Calu3 (cell line): ENCODE results near the gene MEMO1. TPM values are rescaled to one million over a fixed set of nuclear protein-coding genes. Genes with fewer than 3 reads are reported as not detected.
A peak's percentile ranks its signal among the peaks of the same experiment; 100 is the strongest.
"Not testable (repeated sequence)": the region's sequence is repeated elsewhere in the genome, so short reads cannot be mapped to it uniquely, and the experiment has no call there.

Experiments used
- Bru-seq: library from RNA; stranded (reverse); fragments of 400-500 nt; gene quantifications from one replicate; lab custom pipeline; 2021; lab: Mats Ljungman, UMichigan
- BruChase-seq, 2 experiments: library from RNA; stranded (reverse); fragments of 400-500 nt; gene quantifications; one replicate each; lab custom pipeline; 2021; lab: Mats Ljungman, UMichigan
- BruUV-seq: library from RNA; stranded (reverse); fragments of 400-500 nt; replicated peaks from 2 replicates; lab custom pipeline; 2021; lab: Mats Ljungman, UMichigan
- CTCF ChIA-PET: fragments of 300-600 bp; sonication (Branson Sonifier 250); formaldehyde crosslinking; loops from one replicate; lab custom pipeline; 2022; ENCODE audit warnings: antibody characterized with exemption; lab: Charles Lee
- DNase-seq: peaks from one replicate; pipeline ENCODE4 v3.0.0; 2022
- H3K27ac Mint-ChIP-seq: one replicate; pipeline ENCODE4 v1.8.0; 2022; ENCODE audit warnings: mixed read lengths; ENCODE audit not compliant: unreplicated experiment
- H3K27me3 Mint-ChIP-seq: one replicate; pipeline ENCODE4 v1.8.0; 2022; ENCODE audit warnings: mixed read lengths; ENCODE audit not compliant: unreplicated experiment
- H3K36me3 Mint-ChIP-seq: one replicate; pipeline ENCODE4 v1.8.0; 2022; ENCODE audit warnings: mild to moderate bottlenecking, moderate library complexity, mixed read lengths; ENCODE audit not compliant: insufficient read depth, unreplicated experiment
- H3K4me1 Mint-ChIP-seq: one replicate; pipeline ENCODE4 v1.8.0; 2022; ENCODE audit warnings: mild to moderate bottlenecking, low read depth, mixed read lengths; ENCODE audit not compliant: unreplicated experiment
- H3K4me3 Mint-ChIP-seq: one replicate; pipeline ENCODE4 v1.8.0; 2022; ENCODE audit warnings: mild to moderate bottlenecking, low read depth, moderate library complexity, mixed read lengths; ENCODE audit not compliant: unreplicated experiment
- H3K9me3 Mint-ChIP-seq: one replicate; pipeline ENCODE4 v1.8.0; 2022; ENCODE audit warnings: low read depth, mixed read lengths; ENCODE audit not compliant: unreplicated experiment
- intact Hi-C: fragments of 100-400 bp; cut with micrococcal nuclease; formaldehyde crosslinking; loops from one replicate; pipeline ENCODE4 v1.10.0; 2022; ENCODE audit not compliant: unreplicated experiment
- long read RNA-seq: library from polyadenylated mRNA; stranded (forward); transcript quantifications from one replicate; pipeline ENCODE4 v2.0.0, GENCODE V29; 2022
- total RNA-seq: library from RNA; stranded (reverse); gene quantifications from 2 replicates; pipeline ENCODE4 v1.2.3, GENCODE V29; 2022
- TF ChIP-seq, protein P1 (sequence below): fragments of 200-600 bp; IDR thresholded peaks from one replicate; pipeline ENCODE4 v1.8.0; 2022; ENCODE audit warnings: antibody characterized with exemption; ENCODE audit not compliant: unreplicated experiment

Gene MEMO1
- 48.3 and 53.9 TPM in 2 replicates for total RNA-seq
- Bru-seq, nascent RNA, result percentile 89 among the genes with signal in this experiment
- BruChase-seq, experiment 1, labeled RNA remaining after a 6-hour chase, result percentile 77 among the genes with signal in this experiment
- BruChase-seq, experiment 2, labeled RNA remaining after a 2-hour chase, result percentile 83 among the genes with signal in this experiment
- long read RNA-seq, full-length matches to known transcripts, result 31 of 43 reads
- long read RNA-seq, partial matches to known transcripts, result 1 of 43 reads
- long read RNA-seq, other reads (novel, unspliced or antisense), result 11 of 43 reads

- no TSS peak for BruUV-seq
- Mint-ChIP-seq H3K36me3 (peaks cover 27% of the 10 kb centered on the region), H3K27ac (peak within 1 kb of the TSS; percentile 86), H3K4me1 (peaks cover 20% of the 10 kb centered on the region), H3K4me3 (peak within 1 kb of the TSS; percentile 87), H3K27me3 (no peaks in the 10 kb centered on the region), H3K9me3 (no peaks in the 10 kb centered on the region)
- TF ChIP-seq, protein P1, sequence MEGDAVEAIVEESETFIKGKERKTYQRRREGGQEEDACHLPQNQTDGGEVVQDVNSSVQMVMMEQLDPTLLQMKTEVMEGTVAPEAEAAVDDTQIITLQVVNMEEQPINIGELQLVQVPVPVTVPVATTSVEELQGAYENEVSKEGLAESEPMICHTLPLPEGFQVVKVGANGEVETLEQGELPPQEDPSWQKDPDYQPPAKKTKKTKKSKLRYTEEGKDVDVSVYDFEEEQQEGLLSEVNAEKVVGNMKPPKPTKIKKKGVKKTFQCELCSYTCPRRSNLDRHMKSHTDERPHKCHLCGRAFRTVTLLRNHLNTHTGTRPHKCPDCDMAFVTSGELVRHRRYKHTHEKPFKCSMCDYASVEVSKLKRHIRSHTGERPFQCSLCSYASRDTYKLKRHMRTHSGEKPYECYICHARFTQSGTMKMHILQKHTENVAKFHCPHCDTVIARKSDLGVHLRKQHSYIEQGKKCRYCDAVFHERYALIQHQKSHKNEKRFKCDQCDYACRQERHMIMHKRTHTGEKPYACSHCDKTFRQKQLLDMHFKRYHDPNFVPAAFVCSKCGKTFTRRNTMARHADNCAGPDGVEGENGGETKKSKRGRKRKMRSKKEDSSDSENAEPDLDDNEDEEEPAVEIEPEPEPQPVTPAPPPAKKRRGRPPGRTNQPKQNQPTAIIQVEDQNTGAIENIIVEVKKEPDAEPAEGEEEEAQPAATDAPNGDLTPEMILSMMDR, result no peak
- DNase-seq, result peak; percentile 96
- CTCF ChIA-PET, result no interaction called here
- intact Hi-C loops, result no loop called here
Observed at GRCh38 chr2:32010670-32011484, at the start of gene MEMO1. TSS of gene MEMO1 (minus strand) at chr2:32011008. CDS start at chr2:32010247, 761 bp downstream.

DNA sequence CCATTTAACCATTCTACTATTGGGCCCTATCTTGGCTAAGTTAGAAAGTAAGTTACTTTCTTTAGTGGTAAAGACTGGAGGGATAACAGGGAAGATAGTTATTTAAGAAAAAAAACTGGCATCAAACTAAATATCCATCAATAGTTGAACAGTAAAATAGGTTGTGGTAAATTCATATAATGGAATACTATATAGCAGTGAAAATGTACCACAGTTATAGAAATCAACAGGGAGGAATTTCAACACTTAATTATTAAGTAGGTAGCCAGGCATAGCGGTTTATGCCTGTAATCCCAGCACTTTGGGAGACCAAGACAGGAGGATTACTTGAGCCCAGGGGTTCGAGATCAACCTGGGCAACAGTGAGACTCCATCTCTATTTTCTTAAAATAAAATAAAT, 49.5 kb upstream of the MEMO1 start:
- TF ChIP-seq, protein P1, result no peak
- DNase-seq, result no peak
- H3K4me3 Mint-ChIP-seq, result no peak overlapping the region
- no peaks in the 10 kb centered on the region for H3K9me3 Mint-ChIP-seq
- peaks cover 18% of the 10 kb centered on the region for H3K4me1 Mint-ChIP-seq
- no TSS peak for BruUV-seq
- H3K27me3 Mint-ChIP-seq, result no peaks in the 10 kb centered on the region
- CTCF ChIA-PET, result no interaction called here
- H3K27ac Mint-ChIP-seq, result no peak overlapping the region
- intact Hi-C loops, result loop anchor here (5.0 kb wide), 1 partner anchor 53 kb away; no protein-coding TSS in a partner anchor
- peaks cover 29% of the 10 kb centered on the region for H3K36me3 Mint-ChIP-seq

DNA sequence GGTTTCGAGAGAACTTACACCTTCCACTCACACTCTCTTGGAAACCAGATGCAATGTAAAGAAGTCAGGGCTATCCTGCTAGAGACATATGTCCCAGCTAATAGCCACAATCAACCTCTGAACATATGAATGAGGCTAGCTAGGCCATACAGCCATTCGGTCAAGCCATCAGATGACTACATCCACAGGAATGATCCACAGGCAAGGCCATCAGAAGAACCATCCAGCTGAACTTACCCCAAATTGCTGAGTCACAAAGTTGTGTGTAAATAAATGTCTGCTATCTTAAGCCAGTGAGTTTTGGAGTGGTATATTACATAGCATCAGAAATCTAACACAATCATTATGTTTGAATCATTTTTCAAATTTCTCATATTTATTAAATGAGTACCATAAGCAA, 47.3 kb upstream of the MEMO1 start:
- H3K4me1 Mint-ChIP-seq, result peaks cover 16% of the 10 kb centered on the region
- BruUV-seq, result no TSS peak
- no peak overlapping the region for H3K4me3 Mint-ChIP-seq
- H3K36me3 Mint-ChIP-seq, result peaks cover 13% of the 10 kb centered on the region
- H3K9me3 Mint-ChIP-seq, result no peaks in the 10 kb centered on the region
- intact Hi-C loops, result no loop called here
- no peaks in the 10 kb centered on the region for H3K27me3 Mint-ChIP-seq
- TF ChIP-seq, protein P1, result no peak
- no peak for DNase-seq
- CTCF ChIA-PET, result no interaction called here
- no peak overlapping the region for H3K27ac Mint-ChIP-seq

- H3K4me1 Mint-ChIP-seq, H3K27me3 Mint-ChIP-seq, H3K9me3 Mint-ChIP-seq, H3K36me3 Mint-ChIP-seq, H3K27ac Mint-ChIP-seq, H3K4me3 Mint-ChIP-seq, DNase-seq, BruUV-seq, intact Hi-C loops: not testable (repeated sequence)
- CTCF ChIA-PET, result interaction anchor here (0.5 kb wide), 1 partner anchor 1546 kb away, joined by 4 read pairs; no protein-coding TSS in a partner anchor
Observed at GRCh38 chr2:32054583-32054982, 43.8 kb upstream of the MEMO1 start.
